GM08714 (cell line): ENCODE results near the gene PLPPR3.
"Not testable (repeated sequence)": the region's sequence is repeated elsewhere in the genome, so short reads cannot be mapped to it uniquely, and the experiment has no call there.

Source experiments
- H3K4me3 ChIP-seq: fragments of 200-500 bp; sonication (Bioruptor generic); 2 replicates; pipeline ENCODE4 v1.5.1; 2014; ENCODE audit warnings: mild to moderate bottlenecking, low read length, inconsistent platforms
- ZNF274 ChIP-seq: IDR thresholded peaks from 2 replicates; pipeline ENCODE4 v1.6.1; 2012; ENCODE audit warnings: mild to moderate bottlenecking, low read depth, low read length

Gene PLPPR3

DNA sequence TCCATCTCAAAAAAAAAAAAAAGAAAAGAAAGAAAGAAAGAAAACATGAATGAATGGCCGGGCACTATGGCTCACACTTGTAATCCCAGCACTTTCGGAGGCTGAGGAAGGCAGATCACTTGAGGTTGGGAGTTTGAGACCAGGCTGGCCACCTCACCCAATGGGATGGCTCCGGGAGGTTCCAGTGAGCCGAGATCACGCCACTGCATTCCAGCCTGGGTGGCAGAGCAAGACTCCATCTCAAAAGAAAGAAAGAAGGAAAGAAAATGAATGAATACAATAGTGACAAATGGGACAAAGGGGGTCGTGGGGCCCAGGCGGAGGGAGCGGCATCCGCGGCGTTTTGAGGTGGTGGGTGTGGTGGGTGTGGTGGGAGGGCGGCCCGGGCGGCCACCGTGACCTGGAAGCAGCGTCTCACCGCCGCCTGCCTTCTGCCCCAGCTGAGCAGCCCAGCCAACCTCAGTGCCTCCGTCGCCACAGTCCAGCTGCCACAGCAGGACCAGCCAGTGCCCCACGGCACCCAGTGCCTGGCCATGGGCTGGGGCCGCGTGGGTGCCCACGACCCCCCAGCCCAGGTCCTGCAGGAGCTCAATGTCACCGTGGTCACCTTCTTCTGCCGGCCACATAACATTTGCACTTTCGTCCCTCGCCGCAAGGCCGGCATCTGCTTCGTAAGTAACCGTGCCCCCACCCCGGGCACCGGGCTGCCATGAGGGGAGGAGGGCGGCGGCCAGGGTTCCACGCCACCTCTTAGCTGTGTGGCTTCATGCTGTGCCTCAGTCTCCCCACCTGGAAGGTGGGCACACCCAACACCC lies 24.2 kb upstream of the PLPPR3 start:
- no peak overlapping the region for H3K4me3 ChIP-seq
- no peak for TF ChIP-seq ZNF274

- no peak overlapping the region for H3K4me3 ChIP-seq
- no peak for TF ChIP-seq ZNF274
Observed at GRCh38 chr19:844546-844971, 22.8 kb upstream of the PLPPR3 start.

DNA sequence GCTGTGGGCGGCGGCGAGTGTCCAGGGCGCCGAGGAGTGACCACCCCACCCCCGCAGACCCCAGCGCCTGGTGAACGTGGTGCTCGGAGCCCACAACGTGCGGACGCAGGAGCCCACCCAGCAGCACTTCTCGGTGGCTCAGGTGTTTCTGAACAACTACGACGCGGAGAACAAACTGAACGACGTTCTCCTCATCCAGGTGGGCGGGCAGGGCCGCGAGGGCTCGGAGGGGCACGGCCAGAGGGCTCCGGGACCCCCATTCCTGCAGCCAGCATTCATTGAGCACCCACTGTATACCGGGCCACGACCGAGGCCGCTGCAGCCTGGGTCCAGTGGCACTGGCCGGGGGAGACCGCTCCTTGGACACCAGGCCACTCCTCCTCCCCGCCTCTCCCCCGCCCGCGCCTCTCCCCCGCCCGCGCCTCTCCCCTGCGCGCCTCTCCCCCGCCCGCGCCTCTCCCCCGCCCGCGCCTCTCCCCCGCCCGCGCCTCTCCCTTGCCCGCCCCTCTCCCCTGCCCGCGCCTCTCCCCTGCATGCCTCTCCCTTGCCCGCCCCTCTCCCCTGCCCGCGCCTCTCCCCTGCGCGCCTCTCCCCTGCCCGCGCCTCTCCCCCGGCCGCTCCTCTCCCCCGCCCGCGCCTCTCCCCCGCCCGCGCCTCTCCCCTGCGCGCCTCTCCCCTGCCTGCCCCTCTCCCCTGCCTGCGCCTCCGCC lies 22.2 kb upstream of the PLPPR3 start:
- H3K4me3 ChIP-seq, result no peak overlapping the region
- no peak for TF ChIP-seq ZNF274

DNA sequence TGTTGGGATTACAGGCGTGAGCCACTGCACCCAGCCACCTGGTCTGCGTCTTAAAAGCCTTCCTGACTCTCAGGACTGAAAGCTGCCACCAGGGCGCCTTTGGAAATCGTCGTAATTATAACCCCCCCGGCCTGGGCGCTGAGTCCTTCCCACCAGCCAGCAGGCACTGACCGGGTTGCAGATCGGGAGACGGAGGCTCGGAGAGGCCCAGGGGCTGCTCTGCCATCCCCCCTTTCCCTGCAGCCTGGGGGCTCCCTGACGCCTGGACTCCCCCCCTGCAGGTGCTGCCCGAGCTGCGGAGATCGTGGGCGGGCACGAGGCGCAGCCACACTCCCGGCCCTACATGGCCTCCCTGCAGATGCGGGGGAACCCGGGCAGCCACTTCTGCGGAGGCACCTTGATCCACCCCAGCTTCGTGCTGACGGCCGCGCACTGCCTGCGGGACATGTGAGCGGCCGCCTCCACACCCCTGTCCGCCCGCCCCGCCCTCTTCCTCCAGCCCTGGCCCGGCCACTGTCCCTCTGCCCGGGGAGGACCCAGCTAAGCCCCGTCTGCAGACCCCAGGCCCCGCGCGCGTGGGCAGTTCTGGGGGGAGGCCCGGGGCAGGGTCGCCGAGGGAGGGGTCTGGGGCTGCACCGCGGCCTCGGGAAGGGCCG lies 21.6 kb upstream of the PLPPR3 start:
- no peak for TF ChIP-seq ZNF274
- no peak overlapping the region for H3K4me3 ChIP-seq

GRCh38 chr19:842802-843179 lies 21.0 kb upstream of the PLPPR3 start:
- not testable (repeated sequence) for H3K4me3 ChIP-seq

DNA sequence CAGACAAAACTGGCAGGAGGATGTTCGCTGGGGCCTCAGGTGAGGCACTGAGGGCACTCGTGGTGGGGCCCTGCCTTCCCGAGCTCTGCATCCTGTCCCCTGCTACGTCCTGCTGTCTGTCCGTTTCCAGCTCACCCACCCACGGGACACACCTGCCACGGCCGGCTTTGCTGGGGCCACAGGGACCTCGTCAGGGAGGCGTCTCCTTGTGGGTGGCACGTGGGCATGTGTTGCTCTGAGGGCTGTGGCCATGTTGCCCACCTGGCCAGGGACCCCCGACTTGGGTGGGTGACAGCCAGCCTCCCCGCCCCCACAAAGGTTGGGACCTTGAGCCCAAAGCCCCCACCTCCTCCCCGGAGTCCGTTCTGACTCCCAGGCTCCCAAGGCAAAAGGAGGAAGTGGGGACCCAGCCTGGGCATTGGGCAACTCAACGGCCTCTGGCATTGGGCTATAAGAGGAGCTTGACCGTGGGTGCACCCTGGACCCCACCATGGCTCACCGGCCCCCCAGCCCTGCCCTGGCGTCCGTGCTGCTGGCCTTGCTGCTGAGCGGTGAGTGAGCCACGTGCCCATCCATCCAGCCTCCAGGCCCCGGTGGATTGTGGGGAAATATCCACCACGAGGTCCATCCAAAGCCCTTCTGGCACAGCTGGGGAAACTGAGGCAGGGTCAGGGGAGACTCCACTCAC lies 18.9 kb upstream of the PLPPR3 start, which contains the start of gene PRTN3:
Gene PRTN3 (plus strand): TSS at position 481 of the 688 bp plus-strand sequence. CDS start 10 bp downstream, at position 491.
- H3K4me3 ChIP-seq, result no peak within 1 kb of the TSS
- no peak for TF ChIP-seq ZNF274

DNA sequence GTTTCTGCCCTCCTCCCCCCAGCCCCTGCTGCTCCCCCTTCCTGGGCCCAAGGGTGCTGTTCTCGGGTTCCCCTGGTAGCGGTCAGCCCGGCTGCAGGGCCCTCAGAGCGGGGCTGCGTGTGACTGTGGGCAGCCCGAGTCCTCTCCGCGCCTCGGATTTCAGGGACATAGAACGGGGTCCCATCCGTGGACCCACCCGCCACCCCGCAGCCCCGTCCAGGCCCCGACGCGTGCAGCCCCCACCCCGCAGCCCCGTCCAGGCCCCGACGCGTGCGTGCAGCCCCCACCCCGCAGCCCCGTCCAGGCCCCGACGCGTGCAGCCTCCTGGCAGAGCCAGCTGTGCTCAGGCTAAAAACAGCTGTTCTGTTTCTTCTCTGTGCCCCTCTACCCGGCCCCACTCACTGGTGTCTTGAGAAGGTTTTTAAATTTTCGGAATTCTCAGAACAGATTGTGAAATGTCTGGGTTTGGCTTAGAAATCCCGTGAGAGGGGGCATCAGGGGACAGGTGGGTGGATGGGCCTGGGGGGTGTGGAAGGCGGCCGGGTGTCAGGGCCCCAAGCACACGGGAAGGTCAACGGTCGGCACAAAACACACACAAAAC lies 13.6 kb upstream of the PLPPR3 start:
- TF ChIP-seq ZNF274, result no peak
- no peak overlapping the region for H3K4me3 ChIP-seq

DNA sequence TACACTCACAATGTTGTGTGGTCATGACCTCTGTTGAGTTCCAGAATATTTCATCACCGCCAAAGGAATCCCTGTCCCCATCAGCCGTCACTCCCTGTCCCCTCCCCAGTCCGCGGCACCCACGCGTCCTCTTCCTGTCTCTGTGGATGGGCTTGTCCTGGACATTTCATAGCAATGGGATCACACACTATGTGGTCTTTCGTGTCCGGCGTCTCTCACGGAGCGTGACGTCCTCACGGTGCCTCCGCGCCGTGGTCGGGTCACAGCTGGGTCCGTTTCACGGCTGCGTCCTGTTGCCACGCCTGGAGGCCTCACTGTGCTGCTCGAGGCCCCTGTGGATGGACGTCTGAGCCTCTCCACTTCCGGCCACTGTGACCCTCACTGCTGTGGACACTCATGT lies 12.5 kb upstream of the PLPPR3 start:
- no peak overlapping the region for H3K4me3 ChIP-seq
- TF ChIP-seq ZNF274, result no peak

- H3K4me3 ChIP-seq, result no peak overlapping the region
- no peak for TF ChIP-seq ZNF274
Observed at GRCh38 chr19:831407-832369, 9.9 kb upstream of the PLPPR3 start.

- no peak for TF ChIP-seq ZNF274
- H3K4me3 ChIP-seq, result no peak overlapping the region
Observed at GRCh38 chr19:829129-829758, 7.5 kb upstream of the PLPPR3 start.

GRCh38 chr19:827710-828321 lies 6.1 kb upstream of the PLPPR3 start, which contains the start of gene AZU1:
TSS of gene AZU1 (plus strand) at chr19:827837. CDS start at chr19:827847, 10 bp downstream.
- TF ChIP-seq ZNF274, result no peak
- no peak within 1 kb of the TSS for H3K4me3 ChIP-seq

DNA sequence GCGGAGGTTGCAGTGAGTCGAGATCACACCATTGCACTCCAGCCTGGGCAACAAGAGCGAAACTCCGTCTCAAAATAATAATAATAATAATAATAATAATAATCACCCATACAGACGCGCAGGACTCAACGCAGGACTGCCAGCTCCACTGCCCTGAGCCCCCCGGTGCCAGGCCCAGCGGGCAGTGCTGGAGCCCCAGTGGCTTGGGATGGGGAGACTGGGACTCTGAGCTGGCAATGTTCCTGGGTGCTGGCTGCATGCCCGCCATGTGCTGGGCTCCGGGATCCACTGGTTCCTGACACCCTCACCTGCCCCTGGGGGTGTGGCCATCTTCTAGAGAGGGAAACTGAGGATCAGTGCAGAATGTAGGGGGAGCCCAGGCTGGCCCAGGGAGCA lies 5.6 kb upstream of the PLPPR3 start:
- no peak overlapping the region for H3K4me3 ChIP-seq
- no peak for TF ChIP-seq ZNF274
